ENCODE measurements around the gene ITGAE.
A peak's percentile ranks its signal among the peaks of the same experiment; 100 is the strongest.

ITGAE gene

DNA sequence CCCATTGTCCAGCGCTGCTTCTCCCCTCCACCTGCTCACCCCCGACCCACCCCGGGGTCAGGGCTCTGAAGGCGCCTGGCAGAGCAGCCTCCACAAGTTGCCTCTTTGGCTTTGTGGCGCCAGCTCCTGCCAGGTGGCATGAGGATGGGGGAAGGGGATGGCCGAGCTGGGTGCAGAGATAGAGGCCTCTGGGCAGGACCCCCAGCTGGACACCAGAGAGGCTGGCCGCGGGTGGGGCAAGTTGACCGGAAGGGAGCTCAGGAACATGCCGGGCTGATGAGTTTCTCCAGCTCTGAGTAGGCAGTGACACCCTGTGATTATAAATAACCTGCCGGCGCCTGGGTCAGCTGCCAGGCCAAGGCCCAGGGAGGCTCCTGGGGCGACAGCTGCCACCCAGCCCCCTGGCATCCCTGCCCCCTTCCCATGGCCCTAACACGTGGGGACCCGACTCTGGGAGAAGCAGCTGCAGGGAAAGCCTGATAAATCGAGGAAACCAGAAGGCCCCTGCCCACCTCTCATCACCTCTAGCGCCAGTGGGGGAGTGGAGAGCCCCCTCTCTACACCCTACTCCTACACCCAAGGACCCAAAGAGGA, 105.8 kb downstream of the ITGAE start:
- no peak for DNase-seq (ENCODE audit: low read depth in 3 of 3)

DNA sequence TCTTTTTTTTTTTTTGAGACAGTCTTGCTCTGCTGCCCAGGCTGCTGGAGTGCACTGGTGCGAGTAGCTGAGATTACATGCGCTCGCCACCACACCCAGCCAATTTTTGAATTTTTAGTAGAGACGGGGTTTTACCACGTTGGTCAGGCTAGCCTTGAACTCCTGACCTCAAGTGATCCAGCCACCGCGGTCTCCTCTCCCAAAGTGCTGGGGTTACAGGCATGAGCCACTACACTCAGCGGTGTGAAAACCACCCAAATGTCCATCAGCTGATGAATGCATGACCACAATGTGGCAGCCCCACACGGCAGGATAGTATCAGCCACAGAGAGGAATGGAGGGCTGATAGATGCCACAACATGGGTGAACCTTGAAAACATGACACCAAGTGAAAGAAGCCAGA, 107.2 kb downstream of the ITGAE start:
- no peak for DNase-seq (ENCODE audit: low read depth in 3 of 3)

GRCh38 chr17:3693141-3693540, 107.8 kb downstream of the ITGAE start:
- DNase-seq (ENCODE audit: low read depth in 3 of 3): no peak

GRCh38 chr17:3692346-3692745, 108.6 kb downstream of the ITGAE start:
- no peak for DNase-seq (ENCODE audit: low read depth in 3 of 3)

DNA sequence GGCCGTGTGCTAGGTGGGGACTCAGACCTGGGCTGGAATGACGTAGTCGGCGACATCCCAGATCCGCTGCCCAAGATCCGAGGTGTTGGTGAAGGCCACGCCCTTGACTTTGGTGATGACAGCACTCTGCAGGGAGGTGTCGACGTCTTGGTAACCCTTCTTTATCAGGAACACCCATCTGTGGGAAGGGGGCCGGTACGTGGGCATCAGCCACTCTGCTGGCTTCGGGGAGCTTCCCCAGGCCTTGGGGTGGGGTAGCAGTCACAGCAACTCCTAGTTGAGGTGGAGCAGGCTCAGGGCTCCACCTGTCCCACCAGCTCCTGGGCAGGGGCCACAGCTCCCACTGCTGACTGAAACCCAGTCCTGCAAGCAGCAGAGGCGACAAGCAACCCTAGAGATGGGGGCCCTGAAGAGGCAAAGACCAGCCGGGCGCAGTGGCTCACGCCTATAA, 109.3 kb downstream of the ITGAE start:
- no peak for DNase-seq (ENCODE audit: low read depth in 3 of 3)

DNA sequence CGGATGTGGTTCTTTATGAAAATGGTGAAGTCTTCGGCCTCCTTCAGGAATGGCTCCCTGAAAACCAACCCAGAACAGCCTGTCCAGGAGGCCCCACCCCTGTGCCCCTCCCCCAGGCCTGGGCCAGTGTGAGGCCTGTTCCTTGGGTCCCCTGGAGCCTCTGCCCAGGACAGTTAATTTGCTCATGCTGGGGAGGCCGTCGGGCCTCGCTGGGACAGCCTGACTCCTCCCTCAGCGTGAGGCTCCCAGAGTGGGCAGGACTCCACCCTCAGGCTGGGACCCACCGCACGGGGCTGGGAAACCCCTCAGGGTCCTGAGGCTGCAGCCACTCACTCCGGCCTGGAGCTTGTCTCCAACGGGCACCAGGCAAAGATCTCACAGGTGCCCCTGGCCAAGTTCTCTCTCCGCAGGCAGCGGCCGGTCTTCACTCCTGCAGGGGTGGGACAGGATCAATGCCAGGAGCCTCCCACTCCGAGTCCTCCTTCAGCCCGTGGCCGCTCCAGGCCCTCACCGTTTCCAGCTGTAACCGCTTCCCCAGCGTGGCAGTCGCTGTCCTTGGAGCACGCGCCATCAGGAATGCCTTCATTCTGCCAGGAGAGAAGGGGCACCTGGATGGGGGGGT, 110.8 kb downstream of the ITGAE start:
- DNase-seq (ENCODE audit: low read depth in 3 of 3): no peak

- no peak for DNase-seq (ENCODE audit: low read depth in 3 of 3)
Observed at GRCh38 chr17:3689262-3690093, 111.5 kb downstream of the ITGAE start.

- no peak for DNase-seq (ENCODE audit: low read depth in 3 of 3)
Observed at GRCh38 chr17:3688852-3689261, 112.1 kb downstream of the ITGAE start.

GRCh38 chr17:3688027-3688553, 112.9 kb downstream of the ITGAE start:
- DNase-seq (ENCODE audit: low read depth in 3 of 3): no peak

GRCh38 chr17:3685174-3685573, 115.8 kb downstream of the ITGAE start:
- no peak for DNase-seq (ENCODE audit: low read depth in 3 of 3)

GRCh38 chr17:3683054-3683511, 117.9 kb downstream of the ITGAE start:
- peak; percentile 33 to 35 (median 33) for DNase-seq (ENCODE audit: low read depth in 3 of 3)

DNA sequence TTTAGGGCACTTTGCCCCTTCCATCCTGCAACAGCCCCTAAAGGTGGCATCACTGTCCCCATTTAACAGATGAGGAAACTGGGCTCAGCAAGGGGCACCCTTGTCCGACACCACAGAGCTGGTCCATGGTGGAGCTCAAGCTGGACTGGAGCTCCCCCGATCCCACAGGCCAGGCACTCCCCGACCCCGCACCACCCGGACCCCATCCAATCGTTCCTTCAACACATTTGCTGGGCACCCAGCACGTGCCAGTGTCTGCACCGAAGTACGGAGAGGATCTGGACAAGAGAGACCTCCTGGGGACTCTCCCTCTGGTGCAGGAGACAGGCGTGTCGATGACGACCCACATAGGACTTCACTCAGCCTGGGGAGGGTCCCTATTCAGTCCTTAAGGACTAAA, 119.0 kb downstream of the ITGAE start:
- no peak for DNase-seq (ENCODE audit: low read depth in 3 of 3)

- DNase-seq (ENCODE audit: low read depth in 3 of 3): no peak
Observed at GRCh38 chr17:3681565-3681964, 119.4 kb downstream of the ITGAE start.

- no peak for DNase-seq (ENCODE audit: low read depth in 3 of 3)
Observed at GRCh38 chr17:3681057-3681456, 119.9 kb downstream of the ITGAE start.

DNA sequence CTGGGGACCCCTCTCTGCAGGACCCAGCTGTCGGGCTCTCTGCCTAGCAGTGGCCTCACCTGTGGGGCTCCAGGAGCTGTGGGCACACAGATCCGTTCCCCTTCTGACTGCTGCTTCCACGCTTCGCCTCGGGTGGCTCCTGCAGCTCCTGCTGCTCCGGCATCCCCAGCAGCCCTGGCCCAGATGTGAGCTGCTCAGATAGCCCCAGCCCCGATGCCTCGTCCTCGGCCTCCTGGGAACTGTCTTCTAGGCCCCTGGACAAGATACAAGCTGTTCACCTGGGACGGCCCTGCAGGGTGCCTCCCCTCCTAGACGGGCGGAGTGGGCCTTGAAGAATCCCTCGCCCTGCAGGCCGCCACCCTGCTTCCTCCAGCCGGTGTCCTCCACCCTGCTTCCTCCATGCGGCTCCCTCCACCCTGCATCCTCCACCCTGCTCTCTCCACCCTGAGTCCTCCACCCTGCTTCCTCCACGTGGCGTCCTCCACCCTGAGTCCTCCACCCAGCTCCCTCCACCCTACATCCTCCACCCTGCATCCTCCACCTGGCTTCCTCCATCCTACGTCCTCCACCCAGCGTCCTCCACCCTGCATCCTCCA, 121.4 kb downstream of the ITGAE start:
- no peak for DNase-seq (ENCODE audit: low read depth in 3 of 3)

- no peak for DNase-seq (ENCODE audit: low read depth in 3 of 3)
Observed at GRCh38 chr17:3678821-3679530, 122.0 kb downstream of the ITGAE start.

DNA sequence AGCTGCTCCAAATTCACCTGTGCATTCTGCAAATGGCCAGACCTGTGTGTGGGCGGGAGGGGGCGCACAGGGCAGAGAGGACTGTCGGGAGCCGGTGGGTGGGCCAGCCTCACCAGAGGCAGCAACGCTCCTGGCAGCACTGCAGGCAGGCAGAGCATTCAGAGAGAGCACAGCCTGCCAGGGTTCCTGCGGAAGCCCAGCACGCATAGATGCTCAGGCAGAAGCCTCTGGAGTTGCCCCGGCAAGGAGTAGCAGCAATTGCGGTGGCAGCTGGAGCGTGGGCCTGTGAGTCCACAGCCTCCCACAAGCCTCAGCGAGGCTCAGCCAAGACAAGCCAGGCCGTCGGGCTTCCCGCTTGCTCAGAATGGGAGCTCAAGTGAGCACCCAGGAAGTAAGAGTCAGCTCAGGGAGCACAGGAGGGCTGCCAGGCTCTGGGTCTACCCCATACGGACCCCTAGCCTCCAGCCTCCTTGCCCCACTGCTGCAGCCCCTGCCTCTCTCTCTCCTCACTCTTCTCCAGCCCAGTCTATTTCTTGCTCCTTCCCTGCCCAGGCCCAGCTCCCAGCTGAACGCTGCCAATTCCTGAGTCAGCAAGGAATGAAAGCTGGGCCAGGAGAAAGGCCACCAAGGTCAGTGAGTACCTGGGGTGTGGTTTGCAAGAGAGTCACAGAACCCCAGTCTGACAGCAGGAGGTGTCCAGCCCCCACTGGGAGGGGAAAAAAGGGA, 122.7 kb downstream of the ITGAE start:
- no peak for DNase-seq (ENCODE audit: low read depth in 3 of 3)

- no peak for DNase-seq (ENCODE audit: low read depth in 3 of 3)
Observed at GRCh38 chr17:3675886-3676285, 125.1 kb downstream of the ITGAE start.

DNA sequence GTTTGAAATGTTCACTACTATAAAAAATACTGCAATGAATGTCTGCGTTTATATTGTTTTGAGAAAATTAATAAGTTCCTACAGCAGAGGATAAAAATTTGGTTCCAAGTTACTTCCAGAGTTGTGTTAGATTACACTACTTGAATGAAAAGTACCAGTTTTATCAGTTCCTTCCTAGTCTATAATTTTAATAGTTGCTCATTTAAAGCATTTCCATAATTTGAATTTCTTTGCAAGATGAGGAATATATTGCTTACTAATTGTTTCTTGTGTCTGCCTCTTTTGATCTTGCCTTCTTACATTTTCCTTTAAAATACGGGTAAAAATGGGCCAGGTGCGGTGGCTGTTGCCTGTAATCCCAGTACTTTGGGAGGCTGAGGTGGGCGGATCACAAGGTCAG, 128.4 kb downstream of the ITGAE start:
- DNase-seq (ENCODE audit: low read depth in 3 of 3): no peak

DNA sequence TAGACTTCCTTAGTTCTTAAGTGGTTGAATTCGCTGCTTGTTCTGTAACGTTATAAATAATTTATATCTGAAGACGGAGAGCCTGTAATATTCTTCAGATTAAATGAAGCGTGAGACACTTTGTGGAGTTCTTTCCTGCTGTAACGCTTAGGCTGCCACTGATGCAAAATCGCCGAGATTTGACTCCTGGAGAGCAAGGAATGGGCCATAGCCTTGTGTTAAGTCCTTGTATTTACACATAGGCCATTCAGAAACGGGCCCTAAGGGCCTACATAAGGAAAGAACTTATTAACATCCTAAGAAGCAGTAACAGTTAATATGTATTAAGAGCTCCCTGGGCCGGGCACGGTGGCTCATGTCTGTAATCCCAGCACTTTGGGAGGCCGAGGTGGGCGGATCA, 131.4 kb downstream of the ITGAE start:
- no peak for DNase-seq (ENCODE audit: low read depth in 3 of 3)

- DNase-seq (ENCODE audit: low read depth in 3 of 3): no peak
Observed at GRCh38 chr17:3669085-3669347, 132.0 kb downstream of the ITGAE start.

Data from stimulated activated CD4-positive, alpha-beta T cell treated with anti-CD3 and anti-CD28 coated beads, TNF-alpha, amount 100 ng/mL, for 4 hours (primary cell).